Keratinocyte (primary cell): ENCODE results near the gene DGKI. TPM values are rescaled to one million over a fixed set of nuclear protein-coding genes. Genes with fewer than 3 reads are reported as not detected.

Experiments used
- DNase-seq: peaks from one replicate; pipeline ENCODE4 v3.0.0-alpha.2; 2011; ENCODE audit warnings: low read depth, missing footprints, low spot score
- FAIRE-seq: peaks from 2 replicates; lab custom pipeline; 2011; peaks lifted over from hg19 to GRCh38; lab: Jason Lieb, UNC
- H2AFZ ChIP-seq: 2 replicates; pipeline ENCODE4 v1.6.0; 2012; ENCODE audit warnings: low read length, control low read depth, inconsistent platforms; ENCODE audit not compliant: control insufficient read depth
- H3K27ac ChIP-seq: 2 replicates; pipeline ENCODE4 v1.5.1; 2011; ENCODE audit warnings: low read length; ENCODE audit not compliant: control insufficient read depth, insufficient read depth
- H3K27me3 ChIP-seq: 3 replicates; pipeline ENCODE4 v1.6.0; 2011; ENCODE audit warnings: low read length; ENCODE audit not compliant: control insufficient read depth, insufficient read depth; ENCODE audit errors: extremely low read depth
- H3K36me3 ChIP-seq, 2 experiments: 2 replicates in 1 of 2; 3 replicates in 1 of 2; pipeline ENCODE4 v1.5.1; 2011; ENCODE audit warnings: low read length in 2 of 2, mild to moderate bottlenecking in 1 of 2; ENCODE audit not compliant: control insufficient read depth in 2 of 2, insufficient read depth in 2 of 2; ENCODE audit errors: extremely low read depth in 1 of 2
- H3K4me1 ChIP-seq: 3 replicates; pipeline ENCODE4 v1.5.1; 2011; ENCODE audit warnings: low read length; ENCODE audit not compliant: control insufficient read depth, insufficient read depth; ENCODE audit errors: extremely low read depth
- H3K4me2 ChIP-seq: 3 replicates; pipeline ENCODE4 v1.6.0; 2011; ENCODE audit warnings: low read depth, low read length; ENCODE audit not compliant: control insufficient read depth, insufficient read depth; ENCODE audit errors: extremely low read depth
- H3K4me3 ChIP-seq, 3 experiments: fragments of 200-600 bp in 1 of 3; sonication (generic) in 1 of 3; 2 replicates in 2 of 3; 3 replicates in 1 of 3; pipeline ENCODE4 v1.5.1; 2011 to 2016; ENCODE audit warnings: low read length in 3 of 3, mild to moderate bottlenecking in 3 of 3, control low read depth in 2 of 3, inconsistent platforms in 1 of 3, low read depth in 1 of 3, mixed read lengths in 1 of 3, mixed run types in 1 of 3, moderate library complexity in 1 of 3; ENCODE audit not compliant: control insufficient read depth in 2 of 3, insufficient read depth in 2 of 3; ENCODE audit errors: extremely low read depth in 1 of 3
- H3K79me2 ChIP-seq: 2 replicates; pipeline ENCODE4 v1.6.0; 2012; ENCODE audit warnings: low read length; ENCODE audit not compliant: control insufficient read depth, insufficient read depth
- H3K9ac ChIP-seq: 3 replicates; pipeline ENCODE4 v1.6.0; 2011; ENCODE audit warnings: low read length; ENCODE audit not compliant: control insufficient read depth, insufficient read depth; ENCODE audit errors: extremely low read depth
- H3K9me1 ChIP-seq: 3 replicates; pipeline ENCODE4 v1.6.0; 2011; ENCODE audit warnings: low read length; ENCODE audit not compliant: control insufficient read depth, insufficient read depth; ENCODE audit errors: extremely low read depth
- H3K9me3 ChIP-seq: 2 replicates; pipeline ENCODE4 v1.5.1; 2012; ENCODE audit warnings: low read depth, low read length; ENCODE audit not compliant: control insufficient read depth
- H4K20me1 ChIP-seq: 3 replicates; pipeline ENCODE4 v1.6.0; 2011; ENCODE audit warnings: low read length; ENCODE audit not compliant: control insufficient read depth, insufficient read depth; ENCODE audit errors: extremely low read depth
- EZH2 ChIP-seq: IDR thresholded peaks from one replicate; pipeline ENCODE4 v1.6.1; 2012; ENCODE audit warnings: inconsistent platforms, mild to moderate bottlenecking, low read length, moderate library complexity
- dilution Hi-C: fragments of 300-500 bp; cut with MboI; formaldehyde crosslinking; loops from one replicate; pipeline ENCODE4 v1.7.0; 2020; ENCODE audit warnings: low sequenced_read_pairs; ENCODE audit not compliant: extremely low pct_ligation_motif_present
- polyA plus RNA-seq, 5 experiments: library from polyadenylated mRNA; depleted of rRNA in 3 of 5; stranded (reverse) in 3 of 5; stranded (forward) in 1 of 5; unstranded in 1 of 5; fragments of >200 nt; gene quantifications; 1 replicate in 1 of 5; 2 replicates in 3 of 5; 3 replicates in 1 of 5; pipeline versions ENCODE4 v1.2.1 to v1.2.3, GENCODE V29; 2011 to 2012; ENCODE audit warnings: missing spikeins in 2 of 5, low read depth in 1 of 5, low replicate concordance in 1 of 5
- TF ChIP-seq, protein P1 (sequence below), 3 experiments: IDR thresholded peaks in 1 of 3; conservative IDR thresholded peaks in 1 of 3; optimal IDR thresholded peaks in 1 of 3; 2 replicates in 2 of 3; 3 replicates in 1 of 3; pipeline versions ENCODE3 to v1.5.1; 2011; ENCODE audit warnings: low read length in 3 of 3, mild to moderate bottlenecking in 3 of 3, moderate library complexity in 2 of 3, control low read depth in 1 of 3, inconsistent platforms in 1 of 3; ENCODE audit not compliant: insufficient read depth in 2 of 3; ENCODE audit errors: extremely low read depth in 1 of 3

Gene DGKI
- polyA plus RNA-seq, 1 donor (not counting 4 experiments of a cell fraction or from before 2014, with no cell fraction given) = 0.14 TPM

DNA sequence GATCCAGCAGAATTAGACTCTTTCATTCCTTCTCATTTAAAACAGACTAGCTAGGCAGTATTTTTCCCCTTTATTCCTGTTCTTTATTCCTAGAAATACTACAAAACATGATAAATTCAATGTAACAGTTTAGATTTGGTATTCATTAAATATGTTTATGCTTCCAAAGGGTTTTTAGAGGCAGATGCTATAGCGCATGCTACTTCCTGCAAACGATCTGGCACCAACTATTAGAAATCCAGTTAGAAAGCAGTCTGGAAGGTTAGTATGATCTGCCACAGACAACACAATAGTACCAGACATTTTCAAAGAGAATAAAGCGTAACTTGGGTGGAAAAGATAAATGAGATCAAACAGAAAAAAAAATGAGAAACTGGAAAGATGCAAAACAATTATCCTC is 439.7 kb downstream of the DGKI start:
- H3K4me3 ChIP-seq = no peak overlapping the region
- dilution Hi-C loops = no loop called here
- no peaks in the 10 kb centered on the region for H3K9me1 ChIP-seq
- no peaks in the 10 kb centered on the region for H3K9me3 ChIP-seq
- DNase-seq (no peak), FAIRE-seq (no peak)
- no peaks in the 10 kb centered on the region for H3K36me3 ChIP-seq
- H4K20me1 ChIP-seq = no peaks in the 10 kb centered on the region
- H3K79me2 ChIP-seq = no peaks in the 10 kb centered on the region
- H2AFZ ChIP-seq = no peak overlapping the region
- no peaks in the 10 kb centered on the region for H3K27me3 ChIP-seq
- no peak overlapping the region for H3K9ac ChIP-seq
- no peak overlapping the region for H3K4me2 ChIP-seq
- H3K4me1 ChIP-seq = no peaks in the 10 kb centered on the region
- TF ChIP-seq, protein P1, sequence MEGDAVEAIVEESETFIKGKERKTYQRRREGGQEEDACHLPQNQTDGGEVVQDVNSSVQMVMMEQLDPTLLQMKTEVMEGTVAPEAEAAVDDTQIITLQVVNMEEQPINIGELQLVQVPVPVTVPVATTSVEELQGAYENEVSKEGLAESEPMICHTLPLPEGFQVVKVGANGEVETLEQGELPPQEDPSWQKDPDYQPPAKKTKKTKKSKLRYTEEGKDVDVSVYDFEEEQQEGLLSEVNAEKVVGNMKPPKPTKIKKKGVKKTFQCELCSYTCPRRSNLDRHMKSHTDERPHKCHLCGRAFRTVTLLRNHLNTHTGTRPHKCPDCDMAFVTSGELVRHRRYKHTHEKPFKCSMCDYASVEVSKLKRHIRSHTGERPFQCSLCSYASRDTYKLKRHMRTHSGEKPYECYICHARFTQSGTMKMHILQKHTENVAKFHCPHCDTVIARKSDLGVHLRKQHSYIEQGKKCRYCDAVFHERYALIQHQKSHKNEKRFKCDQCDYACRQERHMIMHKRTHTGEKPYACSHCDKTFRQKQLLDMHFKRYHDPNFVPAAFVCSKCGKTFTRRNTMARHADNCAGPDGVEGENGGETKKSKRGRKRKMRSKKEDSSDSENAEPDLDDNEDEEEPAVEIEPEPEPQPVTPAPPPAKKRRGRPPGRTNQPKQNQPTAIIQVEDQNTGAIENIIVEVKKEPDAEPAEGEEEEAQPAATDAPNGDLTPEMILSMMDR (optimal IDR thresholded peaks at IDR 0.05 in 1 of 3, IDR thresholded peaks at IDR 0.05 in 1 of 3, conservative IDR thresholded peaks at IDR 0.05 in 1 of 3; ENCODE audit: extremely low read depth in 1 of 3, insufficient read depth in 2 of 3, low read length in 3 of 3) = no peak
- no peak for TF ChIP-seq EZH2
- H3K27ac ChIP-seq = no peak overlapping the region

DNA sequence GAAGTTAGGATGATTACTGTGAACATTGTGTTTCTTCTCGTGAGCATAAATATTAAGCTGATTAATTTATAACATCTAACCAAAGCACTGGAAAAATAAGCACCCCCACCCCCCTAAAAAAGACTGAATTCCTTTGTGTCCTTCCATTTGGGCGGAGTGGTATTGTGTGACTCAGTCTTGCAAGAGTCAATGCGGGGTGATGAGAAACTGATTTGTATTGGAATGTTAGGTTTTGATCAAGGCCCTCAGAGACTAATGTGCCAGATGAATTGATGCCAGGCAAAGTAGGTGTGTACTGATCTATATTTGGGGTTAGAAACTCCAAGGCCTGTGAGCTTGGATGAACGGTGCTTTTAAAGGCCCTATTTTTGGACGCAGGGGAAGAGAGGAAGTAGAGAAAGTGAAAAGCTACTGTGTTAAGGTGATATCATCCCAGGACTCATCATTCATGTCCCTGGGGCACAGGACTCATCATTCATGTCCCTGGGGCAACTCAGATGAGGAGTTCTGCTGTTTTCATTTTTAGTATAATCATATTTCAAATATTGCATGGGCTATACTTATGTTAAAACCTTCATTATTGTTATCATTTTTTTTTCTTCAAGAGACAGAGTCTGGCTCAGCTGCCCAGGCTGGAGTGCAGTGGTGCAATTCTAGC is 442.0 kb downstream of the DGKI start:
- no peak overlapping the region for H3K9ac ChIP-seq
- no peak for TF ChIP-seq EZH2
- TF ChIP-seq, protein P1 (optimal IDR thresholded peaks at IDR 0.05 in 1 of 3, IDR thresholded peaks at IDR 0.05 in 1 of 3, conservative IDR thresholded peaks at IDR 0.05 in 1 of 3; ENCODE audit: extremely low read depth in 1 of 3, insufficient read depth in 2 of 3, low read length in 3 of 3) = no peak
- no peak for DNase-seq
- H3K4me2 ChIP-seq = no peak overlapping the region
- no peaks in the 10 kb centered on the region for H3K36me3 ChIP-seq
- no peak overlapping the region for H3K4me3 ChIP-seq
- H3K27ac ChIP-seq = no peak overlapping the region
- dilution Hi-C loops = no loop called here
- H3K9me1 ChIP-seq = no peaks in the 10 kb centered on the region
- no peaks in the 10 kb centered on the region for H3K79me2 ChIP-seq
- no peaks in the 10 kb centered on the region for H3K9me3 ChIP-seq
- no peaks in the 10 kb centered on the region for H3K27me3 ChIP-seq
- H2AFZ ChIP-seq = no peak overlapping the region
- no peaks in the 10 kb centered on the region for H4K20me1 ChIP-seq
- H3K4me1 ChIP-seq = no peaks in the 10 kb centered on the region
- FAIRE-seq = no peak
